K562 (cell line): Measurements from ENCODE around the gene METTL2B. TPM values are rescaled to one million over a fixed set of nuclear protein-coding genes. Genes with fewer than 3 reads are reported as not detected.
A peak's percentile ranks its signal among the peaks of the same experiment; 100 is the strongest.

ENCODE experiments used
- ATAC-seq: fragments of 200-7000 bp; cut with Tn5 transposase; 3 replicates; pipeline ENCODE4 v1.9.1; 2020; ENCODE audit warnings: moderate library complexity
- BruUV-seq: library from RNA; stranded (reverse); fragments of 400-500 nt; replicated peaks from 2 replicates; lab custom pipeline; 2021; lab: Mats Ljungman, UMichigan
- CTCF ChIA-PET: fragments of 300-600 bp; formaldehyde crosslinking; extraction: SDS; loops from one replicate; lab custom pipeline; 2021; ENCODE audit warnings: low intra/inter-chr PET ratio; lab: Yijun Ruan, JAX
- POLR2A ChIA-PET: fragments of 300-600, 350-650 bp; sonication (Branson Sonifier 250); formaldehyde crosslinking; extraction: SDS; loops from one replicate; lab custom pipeline; 2021; ENCODE audit warnings: antibody characterized with exemption, inconsistent platforms; lab: Yijun Ruan, JAX
- DNase-seq, 4 experiments: peaks; one replicate each; pipeline versions ENCODE4 v3.0.0 to v3.0.0-alpha.2; 2011 to 2018; ENCODE audit warnings: low spot score in 3 of 4, mixed read lengths in 3 of 4; ENCODE audit errors: extremely low read depth in 1 of 4
- FAIRE-seq: peaks from 2 replicates; lab custom pipeline; 2011; peaks lifted over from hg19 to GRCh38; lab: Jason Lieb, UNC
- H2AFZ ChIP-seq: 2 replicates; pipeline ENCODE4 v1.6.0; 2011; ENCODE audit warnings: low read depth, low read length, control low read depth, inconsistent platforms
- H3K27ac ChIP-seq: fragments of 200-600 bp; 3 replicates; pipeline ENCODE4 v1.8.0; 2011; ENCODE audit warnings: low read depth, mild to moderate bottlenecking, control low read depth, inconsistent platforms, low read length, moderate library complexity, mixed read lengths; ENCODE audit errors: extremely low read depth
- H3K27me3 ChIP-seq, 2 experiments: fragments of 300-600 bp in 1 of 2; 2 replicates in 1 of 2; 3 replicates in 1 of 2; pipeline versions ENCODE4 v1.6.0 to v1.8.0; 2011; ENCODE audit warnings: inconsistent platforms in 2 of 2, low read length in 2 of 2, mild to moderate bottlenecking in 1 of 2, mixed read lengths in 1 of 2, moderate library complexity in 1 of 2; ENCODE audit not compliant: control insufficient read depth in 2 of 2, insufficient read depth in 2 of 2
- H3K36me3 ChIP-seq: fragments of 300-600 bp; 3 replicates; pipeline ENCODE4 v1.8.0; 2011; ENCODE audit warnings: mild to moderate bottlenecking, low read length, inconsistent platforms; ENCODE audit not compliant: control insufficient read depth, insufficient read depth
- H3K4me1 ChIP-seq, 2 experiments: fragments of 200-600 bp in 1 of 2; replicated peaks in 1 of 2; 2 replicates in 1 of 2; 3 replicates in 1 of 2; pipeline versions ENCODE4 v1.5.1 to v1.8.0; 2011; ENCODE audit warnings: inconsistent platforms in 2 of 2, low read length in 2 of 2, mild to moderate bottlenecking in 1 of 2, mixed read lengths in 1 of 2, moderate library complexity in 1 of 2; ENCODE audit not compliant: control insufficient read depth in 2 of 2, insufficient read depth in 2 of 2
- H3K4me2 ChIP-seq: 2 replicates; pipeline ENCODE4 v1.6.1; 2011; ENCODE audit warnings: low read length, control low read depth, inconsistent platforms, mixed read lengths; ENCODE audit not compliant: insufficient read depth
- H3K4me3 ChIP-seq: fragments of 200-600 bp; sonication (generic), shearing (Covaris generic); 2 replicates; pipeline ENCODE4 v1.5.1; 2016; ENCODE audit warnings: control low read depth, inconsistent platforms
- H3K79me2 ChIP-seq: fragments of 200-600 bp; 3 replicates; pipeline ENCODE4 v1.8.0; 2011; ENCODE audit warnings: low read length, inconsistent platforms; ENCODE audit not compliant: control insufficient read depth, insufficient read depth
- H3K9ac ChIP-seq, 2 experiments: 2 replicates each; pipeline versions ENCODE4 v1.6.0 to v1.6.1; 2011; ENCODE audit warnings: low read depth in 2 of 2, low read length in 2 of 2, control low read depth in 1 of 2, inconsistent platforms in 1 of 2, mild to moderate bottlenecking in 1 of 2, mixed read lengths in 1 of 2; ENCODE audit not compliant: insufficient read depth in 1 of 2
- H3K9me1 ChIP-seq: one replicate; pipeline ENCODE4 v1.6.0; 2011; ENCODE audit warnings: inconsistent platforms, mild to moderate bottlenecking, low read length, moderate library complexity; ENCODE audit not compliant: control insufficient read depth, insufficient read depth
- H3K9me3 ChIP-seq: replicated peaks from 2 replicates; pipeline ENCODE4 v1.5.1; 2011; ENCODE audit warnings: low read depth, low read length, inconsistent platforms; ENCODE audit not compliant: control insufficient read depth, insufficient read depth
- H4K20me1 ChIP-seq: replicated peaks from 2 replicates; pipeline ENCODE4 v1.6.1; 2011; ENCODE audit warnings: low read length, inconsistent platforms, mixed read lengths; ENCODE audit not compliant: control insufficient read depth, insufficient read depth
- C11orf30 ChIP-seq: fragments of 450-650 bp; IDR thresholded peaks from 2 replicates; pipeline ENCODE4 v1.6.1; 2016; ENCODE audit warnings: low read depth, mild to moderate bottlenecking
- CREB1 ChIP-seq, 2 experiments: sonication (generic) in 1 of 2; formaldehyde crosslinking in 1 of 2; IDR thresholded peaks; 2 replicates each; pipeline versions ENCODE4 v1.6.1 to v1.8.0; 2012 to 2022; ENCODE audit warnings: inconsistent platforms in 1 of 2, mild to moderate bottlenecking in 1 of 2, missing genetic modification reagents in 1 of 2, moderate library complexity in 1 of 2
- CREM ChIP-seq: IDR thresholded peaks from 2 replicates; pipeline ENCODE4 v1.6.1; 2014; ENCODE audit warnings: antibody characterized with exemption, low read depth
- FOS ChIP-seq: IDR thresholded peaks from 3 replicates; pipeline ENCODE4 v1.6.1; 2011; ENCODE audit not compliant: insufficient read length; ENCODE audit errors: extremely low read depth
- GABPA ChIP-seq: fragments of 200-800 bp; sonication (Bioruptor generic); conservative IDR thresholded peaks from 2 replicates; pipeline ENCODE4 v1.6.1; 2016; ENCODE audit warnings: low read depth, missing genetic modification characterization, missing compliant biosample characterization
- JUND ChIP-seq, 2 experiments: IDR thresholded peaks; 2 replicates in 1 of 2; 3 replicates in 1 of 2; pipeline ENCODE4 v1.6.1; 2011; ENCODE audit warnings: borderline replicate concordance in 2 of 2, low read depth in 2 of 2, low read length in 2 of 2, improper control_type of control experiment in 1 of 2, missing biosample characterization in 1 of 2, missing genetic modification characterization in 1 of 2, missing genetic modification reagents in 1 of 2
- MEIS2 ChIP-seq: fragments of 450-650 bp; IDR thresholded peaks from 2 replicates; pipeline ENCODE4 v1.6.1; 2014; ENCODE audit warnings: mild to moderate bottlenecking; ENCODE audit not compliant: partially characterized antibody
- MYNN ChIP-seq, 2 experiments: sonication (generic); formaldehyde crosslinking in 1 of 2; IDR thresholded peaks; 2 replicates each; pipeline versions ENCODE4 v1.5.0 to v1.6.1; 2016 to 2020; ENCODE audit warnings: antibody characterized with exemption in 1 of 2, missing genetic modification reagents in 1 of 2
- NELFE ChIP-seq: IDR thresholded peaks from 2 replicates; pipeline ENCODE4 v1.6.1; 2011; ENCODE audit warnings: mild to moderate bottlenecking; ENCODE audit not compliant: insufficient read depth, insufficient read length
- POLR2A ChIP-seq: fragments of 450-650 bp; conservative IDR thresholded peaks from 2 replicates; pipeline ENCODE4 v1.6.1; 2016
- SMARCA5 ChIP-seq: fragments of 450-650 bp; IDR thresholded peaks from 2 replicates; pipeline ENCODE4 v1.6.1; 2016
- SMARCE1 ChIP-seq: fragments of 450-650 bp; IDR thresholded peaks from 2 replicates; pipeline ENCODE4 v1.7.1; 2016; ENCODE audit warnings: mild to moderate bottlenecking
- TCF3 ChIP-seq: sonication (generic); formaldehyde crosslinking; IDR thresholded peaks from 2 replicates; pipeline ENCODE4 v1.4.0; 2020; ENCODE audit warnings: mild to moderate bottlenecking, missing genetic modification reagents
- ZNF121 ChIP-seq: sonication (generic); formaldehyde crosslinking; conservative IDR thresholded peaks from 2 replicates; pipeline ENCODE4 v1.8.0; 2022; ENCODE audit warnings: missing genetic modification reagents
- WGBS: fragments of 100-300 bp; shearing (Covaris generic); methylation state at CpG from one replicate; pipeline ENCODE4 v1.1.6; 2016; ENCODE audit warnings: low coverage, mixed read lengths; ENCODE audit not compliant: insufficient coverage; ENCODE audit errors: missing lambda C conversion rate; 5-methylcytosine and 5-hydroxymethylcytosine counted together
- in situ Hi-C: fragments of 300-500 bp; cut with MboI; formaldehyde crosslinking; loops from 4 replicates; pipeline ENCODE4 v1.15.0; 2018; ENCODE audit warnings: inconsistent platforms, mixed read lengths
- intact Hi-C: fragments of 100-400 bp; cut with micrococcal nuclease; formaldehyde crosslinking; loops from 2 replicates; pipeline ENCODE4 v1.14.2; 2022
- polyA plus RNA-seq, 8 experiments: library from polyadenylated mRNA; depleted of rRNA in 4 of 8; stranded (reverse) in 5 of 8; unstranded in 3 of 8; fragments of >200 nt; fragmentation: Nextera tagmentation in 2 of 8; fragmentation: Illumina TruSeq in 1 of 8; extraction: Ambion mirVana in 2 of 8; extraction: Trizol in 1 of 8; gene quantifications; 2 replicates each; pipeline versions ENCODE4 v1.2.1 to v1.2.3, GENCODE V29; 2011 to 2014; ENCODE audit warnings: inconsistent platforms in 1 of 8, missing spikeins in 1 of 8
- total RNA-seq, 7 experiments: library from RNA; depleted of rRNA in 6 of 7; stranded (reverse); fragments of >200 nt in 6 of 7; fragmentation: Illumina TruSeq in 2 of 7; extraction: Trizol in 2 of 7; gene quantifications; 2 replicates each; pipeline versions ENCODE4 v1.2.1 to v1.2.3, GENCODE V29; 2011 to 2021; ENCODE audit warnings: low replicate concordance in 1 of 7
- TF ChIP-seq, protein P1 (sequence below): fragments of 200-800 bp; sonication (Bioruptor generic); IDR thresholded peaks from 2 replicates; pipeline ENCODE4 v1.6.1; 2017; ENCODE audit warnings: missing genetic modification characterization, missing compliant biosample characterization
- TF ChIP-seq, protein P2 (sequence below): fragments of 450-650 bp; IDR thresholded peaks from one replicate; pipeline ENCODE4 v1.6.1; 2018; ENCODE audit warnings: mild to moderate bottlenecking, moderate library complexity; ENCODE audit not compliant: partially characterized antibody
- TF ChIP-seq, protein P3 (sequence below): fragments of 250-450 bp; sonication (Bioruptor Pico); IDR thresholded peaks from 2 replicates; pipeline ENCODE4 v1.5.0; 2020; ENCODE audit warnings: mild to moderate bottlenecking, borderline replicate concordance

The METTL2B gene
- total and polyA plus RNA-seq, 9 of the 15 experiments (the other 6 are each of a cell fraction or from before 2014, with no cell fraction given): 35.9 to 95.7 (median 79.2) TPM

DNA sequence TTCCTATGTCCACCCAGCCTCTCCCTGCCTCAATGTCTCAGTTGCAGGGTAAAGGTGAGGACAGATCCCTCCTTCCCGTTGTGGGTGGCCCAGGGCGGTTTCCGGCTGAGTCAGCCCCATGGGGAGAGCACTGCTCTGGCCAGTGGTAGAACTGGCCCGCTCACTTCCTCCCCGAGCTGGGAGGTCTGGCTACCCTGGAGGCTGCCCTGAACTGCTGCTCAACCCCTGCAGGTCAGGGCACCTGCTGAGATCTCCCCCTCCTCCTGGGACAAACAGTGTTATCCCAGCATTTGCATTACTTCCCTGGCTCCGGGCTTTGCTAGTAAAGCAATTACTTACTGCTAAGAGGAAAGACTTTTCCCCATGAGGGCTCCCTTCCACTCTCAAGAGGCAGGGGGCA lies 45.3 kb upstream of the METTL2B start:
- ChIA-PET POLR2A (no interaction called here), CTCF (interaction anchor here (9.7 kb wide), 1 partner anchor 29 kb away, joined by 173 read pairs; no protein-coding TSS in a partner anchor)
- Histone ChIP-seq H3K9ac (peak overlapping the region in 1 of 2 experiments; percentile 23; a peak in 1 of 4 replicates), H3K4me2 (no peak overlapping the region), H3K27me3 (peaks cover 5 to 13% of the 10 kb centered on the region in 2 experiments; a peak in 3 of 5 replicates), H3K9me1 (no peaks in the 10 kb centered on the region), H4K20me1 (no peaks in the 10 kb centered on the region), H3K4me1 (peaks cover 3 to 5% of the 10 kb centered on the region in 2 experiments; a peak in 2 of 5 replicates), H3K36me3 (no peaks in the 10 kb centered on the region), H2AFZ (peak overlapping the region; percentile 13; the same call in 1 of the 2 replicates), H3K9me3 (no peaks in the 10 kb centered on the region), H3K4me3 (no peak overlapping the region), H3K79me2 (no peaks in the 10 kb centered on the region), H3K27ac (no peak overlapping the region)
- DNase-seq (peak in 2 of 4 experiments; percentile 16 to 27), FAIRE-seq (no peak), ATAC-seq (peak; percentile 53)
- intact Hi-C loops: no loop called here
- in situ Hi-C loops: no loop called here
- no TSS peak for BruUV-seq
- 14% methylated on average over 6 of the region's 6 CpGs for WGBS
- TF ChIP-seq, protein P1, sequence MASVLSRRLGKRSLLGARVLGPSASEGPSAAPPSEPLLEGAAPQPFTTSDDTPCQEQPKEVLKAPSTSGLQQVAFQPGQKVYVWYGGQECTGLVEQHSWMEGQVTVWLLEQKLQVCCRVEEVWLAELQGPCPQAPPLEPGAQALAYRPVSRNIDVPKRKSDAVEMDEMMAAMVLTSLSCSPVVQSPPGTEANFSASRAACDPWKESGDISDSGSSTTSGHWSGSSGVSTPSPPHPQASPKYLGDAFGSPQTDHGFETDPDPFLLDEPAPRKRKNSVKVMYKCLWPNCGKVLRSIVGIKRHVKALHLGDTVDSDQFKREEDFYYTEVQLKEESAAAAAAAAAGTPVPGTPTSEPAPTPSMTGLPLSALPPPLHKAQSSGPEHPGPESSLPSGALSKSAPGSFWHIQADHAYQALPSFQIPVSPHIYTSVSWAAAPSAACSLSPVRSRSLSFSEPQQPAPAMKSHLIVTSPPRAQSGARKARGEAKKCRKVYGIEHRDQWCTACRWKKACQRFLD: no peak
- TF ChIP-seq POLR2A (no peak), ZNF121 (CRISPR knock-in tag) (peak; percentile 79), TCF3 (CRISPR knock-in tag) (no peak), GABPA (peak; percentile 31), SMARCA5 (no peak), C11orf30 (peak; percentile 24; the same call in 1 of the 2 replicates), MEIS2 (peak; percentile 11), FOS (no peak), NELFE (no peak), CREB1 (IDR thresholded peaks at IDR 0.05) (no peak), CREB1 (CRISPR knock-in tag; IDR thresholded peaks at IDR 0.05) (no peak), MYNN (IDR thresholded peaks at IDR 0.05) (no peak), MYNN (CRISPR knock-in tag; IDR thresholded peaks at IDR 0.05) (no peak), CREM (no peak), SMARCE1 (no peak), JUND (IDR thresholded peaks at IDR 0.05; ENCODE audit: borderline replicate concordance, low read depth, low read length) (peak; percentile 54; the same call in 1 of the 2 replicates), JUND (tag; IDR thresholded peaks at IDR 0.05; ENCODE audit: borderline replicate concordance, low read depth, low read length) (no peak; the same call in 2 of the 3 replicates)
- TF ChIP-seq, protein P2, sequence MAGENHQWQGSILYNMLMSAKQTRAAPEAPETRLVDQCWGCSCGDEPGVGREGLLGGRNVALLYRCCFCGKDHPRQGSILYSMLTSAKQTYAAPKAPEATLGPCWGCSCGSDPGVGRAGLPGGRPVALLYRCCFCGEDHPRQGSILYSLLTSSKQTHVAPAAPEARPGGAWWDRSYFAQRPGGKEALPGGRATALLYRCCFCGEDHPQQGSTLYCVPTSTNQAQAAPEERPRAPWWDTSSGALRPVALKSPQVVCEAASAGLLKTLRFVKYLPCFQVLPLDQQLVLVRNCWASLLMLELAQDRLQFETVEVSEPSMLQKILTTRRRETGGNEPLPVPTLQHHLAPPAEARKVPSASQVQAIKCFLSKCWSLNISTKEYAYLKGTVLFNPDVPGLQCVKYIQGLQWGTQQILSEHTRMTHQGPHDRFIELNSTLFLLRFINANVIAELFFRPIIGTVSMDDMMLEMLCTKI: no peak
- TF ChIP-seq, protein P3, sequence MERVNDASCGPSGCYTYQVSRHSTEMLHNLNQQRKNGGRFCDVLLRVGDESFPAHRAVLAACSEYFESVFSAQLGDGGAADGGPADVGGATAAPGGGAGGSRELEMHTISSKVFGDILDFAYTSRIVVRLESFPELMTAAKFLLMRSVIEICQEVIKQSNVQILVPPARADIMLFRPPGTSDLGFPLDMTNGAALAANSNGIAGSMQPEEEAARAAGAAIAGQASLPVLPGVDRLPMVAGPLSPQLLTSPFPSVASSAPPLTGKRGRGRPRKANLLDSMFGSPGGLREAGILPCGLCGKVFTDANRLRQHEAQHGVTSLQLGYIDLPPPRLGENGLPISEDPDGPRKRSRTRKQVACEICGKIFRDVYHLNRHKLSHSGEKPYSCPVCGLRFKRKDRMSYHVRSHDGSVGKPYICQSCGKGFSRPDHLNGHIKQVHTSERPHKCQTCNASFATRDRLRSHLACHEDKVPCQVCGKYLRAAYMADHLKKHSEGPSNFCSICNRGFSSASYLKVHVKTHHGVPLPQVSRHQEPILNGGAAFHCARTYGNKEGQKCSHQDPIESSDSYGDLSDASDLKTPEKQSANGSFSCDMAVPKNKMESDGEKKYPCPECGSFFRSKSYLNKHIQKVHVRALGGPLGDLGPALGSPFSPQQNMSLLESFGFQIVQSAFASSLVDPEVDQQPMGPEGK (CRISPR knock-in tag): no peak
